Stimulated activated naive B cell treated with anti-CD40 and anti-IgM and Interleukin-4, amounts not matched to agents 10 μg/mL and 1 μg/mL and 100 μg/mL, for 72 hours (primary cell): ENCODE measurements around the gene KEL.

Experiments used
- ATAC-seq, 2 donors: fragments of 150-1000 bp; cut with Tn5 transposase; replicated peaks; 2 replicates each; pipeline ENCODE4 v1.10.0; 2021; ENCODE audit warnings: moderate library complexity in 1 of 2
- DNase-seq: peaks from one replicate; pipeline ENCODE4 v3.0.0; 2021
- H3K27ac Mint-ChIP-seq: one replicate; pipeline ENCODE4 v1.8.0; 2022; ENCODE audit warnings: mild to moderate bottlenecking, mixed read lengths
- H3K27me3 Mint-ChIP-seq, 2 donors: one replicate each; pipeline ENCODE4 v1.8.0; 2022; ENCODE audit warnings: mixed read lengths in 2 of 2
- H3K36me3 Mint-ChIP-seq, 2 donors: one replicate each; pipeline ENCODE4 v1.8.0; 2022; ENCODE audit warnings: mixed read lengths in 2 of 2, mild to moderate bottlenecking in 1 of 2
- H3K4me1 Mint-ChIP-seq, 2 donors: one replicate each; pipeline ENCODE4 v1.8.0; 2022; ENCODE audit warnings: mixed read lengths in 2 of 2, mild to moderate bottlenecking in 1 of 2
- H3K4me3 Mint-ChIP-seq, 2 donors: one replicate each; pipeline ENCODE4 v1.8.0; 2022; ENCODE audit warnings: mild to moderate bottlenecking in 2 of 2, mixed read lengths in 2 of 2, moderate library complexity in 1 of 2
- H3K9me3 Mint-ChIP-seq, 2 donors: one replicate each; pipeline ENCODE4 v1.8.0; 2022; ENCODE audit warnings: mixed read lengths in 2 of 2, mild to moderate bottlenecking in 1 of 2

KEL gene

DNA sequence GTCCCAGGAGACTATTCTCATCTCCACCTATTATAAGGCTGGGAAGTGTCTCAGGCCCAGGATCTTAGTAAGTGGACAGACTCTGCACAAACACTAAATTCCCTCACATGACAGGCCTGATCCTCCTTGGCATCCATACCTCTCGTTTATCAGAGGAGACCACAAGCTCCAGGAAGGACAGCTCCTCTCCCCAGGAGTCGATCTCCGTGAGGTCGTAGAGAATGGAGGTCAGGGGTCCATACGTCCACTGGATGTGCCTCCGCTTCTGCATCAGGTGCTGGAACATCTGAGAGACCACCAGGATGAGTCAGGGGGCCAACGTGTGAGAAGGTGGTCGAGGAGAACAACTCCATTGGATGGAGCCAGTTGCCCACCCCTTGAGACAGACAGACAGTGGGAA lies 34.2 kb downstream of the KEL start:
- Mint-ChIP-seq H3K27ac (no peak overlapping the region), H3K4me1 (peaks cover 17 to 24% of the 10 kb centered on the region in 2 donors), H3K9me3 (peaks cover 4 to 6% of the 10 kb centered on the region in 2 donors), H3K4me3 (no peak overlapping the region), H3K27me3 (no peaks in the 10 kb centered on the region), H3K36me3 (no peaks in the 10 kb centered on the region)
- ATAC-seq: no peak
- no peak for DNase-seq

DNA sequence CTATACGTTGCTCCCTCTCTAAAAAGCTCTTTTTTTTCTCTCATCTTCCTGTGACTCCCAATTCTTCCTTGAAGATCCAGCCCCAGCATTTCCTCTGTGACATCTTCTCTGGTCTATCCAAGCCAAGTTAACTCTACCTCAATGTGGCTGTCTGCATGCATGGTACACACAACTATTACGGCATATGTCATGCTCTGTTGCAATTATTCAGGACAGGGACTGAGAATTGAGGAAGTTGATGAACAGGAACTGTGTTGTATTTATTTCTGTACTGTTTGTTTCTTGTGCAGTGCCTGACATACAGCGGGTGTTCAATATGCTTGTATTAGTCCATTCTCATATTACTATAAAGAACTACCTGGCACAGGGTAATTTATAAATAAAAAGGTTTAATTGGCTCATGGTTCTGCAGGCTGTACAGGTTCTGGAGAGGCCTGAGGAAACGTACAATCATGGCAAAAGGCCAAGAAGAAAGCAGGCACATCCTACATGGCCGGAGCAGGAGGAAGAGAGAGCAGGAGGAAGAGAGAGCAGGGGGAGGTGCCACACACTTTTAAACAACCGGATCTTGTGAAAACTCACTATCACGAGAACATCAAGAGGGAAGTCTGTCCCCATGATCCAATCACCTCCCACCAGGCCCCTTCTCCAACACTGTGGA lies 34.9 kb downstream of the KEL start:
- Mint-ChIP-seq H3K9me3 (peaks cover 4 to 6% of the 10 kb centered on the region in 2 donors), H3K4me3 (peak overlapping the region in 1 of 2 donors; percentile 48), H3K36me3 (no peaks in the 10 kb centered on the region), H3K27me3 (no peaks in the 10 kb centered on the region), H3K4me1 (peaks cover 17 to 24% of the 10 kb centered on the region in 2 donors), H3K27ac (no peak overlapping the region)
- DNase-seq (no peak), ATAC-seq (peak; percentile 84 to 93)

DNA sequence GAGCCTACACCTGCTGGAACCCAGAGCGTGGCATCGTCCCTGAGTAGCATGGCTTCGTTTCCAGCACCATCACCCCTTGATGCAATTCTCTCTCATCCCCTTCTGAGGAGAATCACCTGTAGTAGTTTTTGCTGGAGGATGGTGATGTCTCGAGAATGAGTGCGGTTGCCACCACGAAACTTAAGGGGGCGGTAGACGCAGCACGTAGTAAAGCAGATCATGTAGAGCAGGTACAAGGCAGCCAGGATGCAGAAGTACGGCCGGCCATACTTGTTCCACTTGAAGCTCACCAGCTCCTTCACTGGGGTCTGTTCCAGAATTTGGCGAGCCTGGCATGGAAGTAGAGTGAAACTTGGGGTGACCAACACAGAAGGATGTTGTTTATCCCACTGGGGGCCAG lies 36.8 kb downstream of the KEL start:
- no peak for ATAC-seq
- Mint-ChIP-seq H3K27ac (no peak overlapping the region), H3K4me1 (peaks cover 17 to 24% of the 10 kb centered on the region in 2 donors), H3K36me3 (no peaks in the 10 kb centered on the region), H3K27me3 (no peaks in the 10 kb centered on the region), H3K9me3 (peaks cover 4 to 6% of the 10 kb centered on the region in 2 donors), H3K4me3 (no peak overlapping the region)
- no peak for DNase-seq

DNA sequence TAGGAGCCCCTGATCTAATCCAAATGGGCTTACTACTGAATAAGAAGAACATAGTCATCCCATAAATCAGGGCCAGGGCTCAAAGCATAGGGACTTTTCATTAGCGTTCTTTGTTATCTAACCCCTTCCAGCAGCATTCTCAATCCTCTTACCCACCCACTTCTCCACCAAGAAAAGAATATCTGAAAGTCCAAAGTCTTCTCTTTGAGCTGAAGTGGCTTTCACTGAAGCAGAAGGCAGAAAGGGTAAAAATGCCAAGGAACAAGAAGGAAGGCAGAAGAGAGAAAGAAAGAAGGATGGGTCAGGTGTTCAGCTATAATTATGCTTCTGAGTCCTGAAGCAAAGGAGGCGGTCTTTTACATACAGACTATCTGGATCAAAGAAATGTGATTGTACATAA lies 38.8 kb downstream of the KEL start:
- Mint-ChIP-seq H3K9me3 (peaks cover 4 to 6% of the 10 kb centered on the region in 2 donors), H3K4me3 (no peak overlapping the region), H3K27ac (no peak overlapping the region), H3K27me3 (peaks cover 0 to 1% of the 10 kb centered on the region in 2 donors), H3K4me1 (peaks cover 17 to 22% of the 10 kb centered on the region in 2 donors), H3K36me3 (no peaks in the 10 kb centered on the region)
- no peak for DNase-seq
- ATAC-seq: no peak

DNA sequence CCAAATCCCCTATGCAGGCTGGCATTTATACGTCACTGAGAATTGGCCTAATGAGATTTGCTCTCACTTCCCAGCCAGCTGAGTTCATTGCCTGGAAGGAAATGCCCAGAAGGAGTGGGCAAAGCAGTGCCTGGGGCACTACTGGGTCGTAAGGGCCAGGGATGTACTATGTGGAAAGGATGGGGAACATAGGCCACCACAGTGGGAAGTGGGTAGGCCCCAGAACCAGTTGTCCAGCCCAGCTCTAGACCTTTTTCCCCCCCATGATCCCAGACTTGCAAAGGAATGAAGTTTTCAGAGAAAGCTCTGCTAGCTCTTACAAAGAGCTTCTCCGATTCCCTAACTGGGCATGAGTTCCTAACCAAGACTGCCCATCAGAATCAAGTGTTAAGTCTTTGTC lies 42.5 kb downstream of the KEL start:
- DNase-seq (no peak), ATAC-seq (no peak)
- Mint-ChIP-seq H3K4me3 (no peak overlapping the region), H3K27me3 (peaks cover 8 to 10% of the 10 kb centered on the region in 2 donors), H3K27ac (no peak overlapping the region), H3K4me1 (no peaks in the 10 kb centered on the region), H3K36me3 (no peaks in the 10 kb centered on the region), H3K9me3 (no peaks in the 10 kb centered on the region)

DNA sequence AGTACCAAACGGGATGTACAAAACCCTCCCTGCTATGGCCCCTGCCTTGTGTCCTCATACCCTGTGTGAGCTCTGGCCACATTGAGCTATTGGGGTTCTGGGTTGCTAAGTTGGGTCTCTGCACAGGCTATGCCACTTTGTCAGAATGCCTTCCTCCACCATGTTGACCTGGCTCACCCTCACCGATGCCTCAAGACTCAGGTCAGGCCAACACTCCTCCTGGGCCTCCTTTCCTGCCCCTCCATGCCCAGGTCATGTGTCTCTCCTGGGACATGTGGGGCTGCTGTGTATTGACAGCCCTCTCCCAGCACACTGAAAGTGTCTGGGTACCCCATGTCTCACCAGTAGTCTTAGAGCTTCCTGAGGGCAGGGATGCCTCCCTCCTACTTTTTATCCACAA lies 43.3 kb downstream of the KEL start:
- Mint-ChIP-seq H3K9me3 (no peaks in the 10 kb centered on the region), H3K36me3 (no peaks in the 10 kb centered on the region), H3K4me1 (no peaks in the 10 kb centered on the region), H3K27ac (no peak overlapping the region), H3K4me3 (no peak overlapping the region), H3K27me3 (peaks cover 11 to 18% of the 10 kb centered on the region in 2 donors)
- DNase-seq (no peak), ATAC-seq (no peak)

DNA sequence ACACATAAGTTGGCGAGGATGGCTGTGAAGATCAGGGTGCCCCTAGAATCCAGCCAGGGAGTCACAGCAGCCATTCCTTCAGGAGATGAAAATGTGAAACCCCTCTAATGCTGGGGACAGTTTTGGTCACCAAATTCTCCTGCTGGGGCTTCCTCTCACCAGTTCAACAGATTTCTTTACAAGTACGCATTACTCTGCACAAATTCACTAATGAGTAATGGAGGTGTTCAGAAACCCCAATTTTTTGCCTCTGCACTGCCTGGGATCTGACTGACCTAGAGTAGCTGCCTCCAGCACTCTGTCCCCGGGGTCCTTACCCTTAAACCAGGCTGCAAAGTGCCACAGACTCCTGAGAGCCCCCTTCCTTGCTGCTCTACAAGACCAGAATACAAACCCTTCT lies 44.7 kb downstream of the KEL start:
- H3K27me3 Mint-ChIP-seq: peaks cover 18 to 24% of the 10 kb centered on the region in 2 donors
- ATAC-seq: no peak

DNA sequence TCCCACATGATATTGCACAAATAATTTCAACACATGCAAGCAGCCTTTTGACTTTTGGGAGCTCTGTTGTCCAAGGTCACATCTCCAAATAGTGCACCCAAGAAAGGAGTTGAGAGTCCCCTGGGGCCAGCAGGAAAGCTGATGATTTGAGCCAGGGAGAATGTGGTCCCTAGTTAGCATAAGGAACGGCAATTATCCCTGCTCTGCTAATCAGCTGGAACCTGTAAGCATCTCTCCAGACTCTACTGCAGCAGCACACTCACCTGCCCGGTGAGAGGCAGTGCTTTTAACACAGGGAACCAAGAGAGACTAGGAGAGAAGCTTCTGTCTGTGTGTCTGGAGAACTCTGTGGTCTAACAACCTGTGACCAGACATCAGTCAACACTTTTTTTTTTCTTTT lies 45.7 kb downstream of the KEL start:
- Mint-ChIP-seq H3K4me1 (peaks cover 0 to 1% of the 10 kb centered on the region in 2 donors), H3K4me3 (no peak overlapping the region), H3K36me3 (no peaks in the 10 kb centered on the region), H3K27me3 (peaks cover 23 to 26% of the 10 kb centered on the region in 2 donors), H3K27ac (no peak overlapping the region), H3K9me3 (no peaks in the 10 kb centered on the region)
- no peak for ATAC-seq
- no peak for DNase-seq

More for the DNA sequence above, 44.7 kb downstream of the KEL start:
- Mint-ChIP-seq H3K4me3 (no peak overlapping the region), H3K9me3 (no peaks in the 10 kb centered on the region), H3K4me1 (peaks cover 0 to 1% of the 10 kb centered on the region in 2 donors), H3K27ac (no peak overlapping the region), H3K36me3 (no peaks in the 10 kb centered on the region)
- DNase-seq: no peak

DNA sequence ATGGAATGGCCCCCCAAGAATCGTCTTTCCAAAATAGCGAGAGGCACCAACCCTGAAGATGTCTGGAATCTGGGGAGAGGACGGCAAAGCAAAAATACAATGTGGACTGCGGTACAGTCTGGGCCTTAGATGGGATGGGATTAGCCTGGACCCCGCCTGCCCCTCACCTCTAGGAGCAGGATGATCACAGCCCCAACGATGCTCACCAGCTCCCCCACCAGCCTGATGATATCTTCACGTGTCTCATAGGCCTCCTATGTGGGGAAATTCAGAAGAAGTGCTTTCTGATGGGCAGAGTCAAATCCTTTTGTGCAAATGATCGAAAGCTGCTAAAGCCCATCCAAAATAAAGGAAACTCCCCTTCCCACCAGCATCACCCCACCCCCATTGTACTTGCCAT lies 46.8 kb downstream of the KEL start:
- H3K36me3 Mint-ChIP-seq: no peaks in the 10 kb centered on the region
- ATAC-seq (no peak), DNase-seq (no peak)
- no peak overlapping the region for H3K4me3 Mint-ChIP-seq
- H3K27me3 Mint-ChIP-seq: peaks cover 26 to 31% of the 10 kb centered on the region in 2 donors
- no peak overlapping the region for H3K27ac Mint-ChIP-seq
- H3K9me3 Mint-ChIP-seq: no peaks in the 10 kb centered on the region
- H3K4me1 Mint-ChIP-seq: peaks cover 0 to 1% of the 10 kb centered on the region in 2 donors

DNA sequence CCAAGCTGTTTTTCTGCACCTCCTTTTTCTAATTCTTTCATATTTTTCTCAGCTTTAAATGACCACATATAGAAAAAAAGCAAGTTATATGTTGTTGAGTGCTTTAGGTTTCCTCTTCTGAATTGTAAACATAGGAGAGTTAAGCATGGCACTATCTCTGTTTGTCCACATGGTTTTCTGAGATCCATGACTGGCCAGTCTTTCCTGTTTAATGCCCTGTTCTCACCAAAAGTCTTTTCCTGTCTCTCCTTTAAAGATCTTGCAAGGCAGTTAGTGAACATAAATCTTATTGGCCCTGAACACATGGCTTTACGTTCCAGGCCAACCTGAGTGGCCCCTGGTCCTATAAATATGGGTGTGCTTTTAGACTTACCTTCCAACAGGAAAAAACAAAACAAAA lies 48.0 kb downstream of the KEL start:
- H3K27me3 Mint-ChIP-seq: peaks cover 26 to 31% of the 10 kb centered on the region in 2 donors
- H3K4me1 Mint-ChIP-seq: peaks cover 0 to 1% of the 10 kb centered on the region in 2 donors
- no peak overlapping the region for H3K4me3 Mint-ChIP-seq
- ATAC-seq (no peak), DNase-seq (no peak)
- no peaks in the 10 kb centered on the region for H3K9me3 Mint-ChIP-seq
- no peak overlapping the region for H3K27ac Mint-ChIP-seq
- H3K36me3 Mint-ChIP-seq: no peaks in the 10 kb centered on the region

DNA sequence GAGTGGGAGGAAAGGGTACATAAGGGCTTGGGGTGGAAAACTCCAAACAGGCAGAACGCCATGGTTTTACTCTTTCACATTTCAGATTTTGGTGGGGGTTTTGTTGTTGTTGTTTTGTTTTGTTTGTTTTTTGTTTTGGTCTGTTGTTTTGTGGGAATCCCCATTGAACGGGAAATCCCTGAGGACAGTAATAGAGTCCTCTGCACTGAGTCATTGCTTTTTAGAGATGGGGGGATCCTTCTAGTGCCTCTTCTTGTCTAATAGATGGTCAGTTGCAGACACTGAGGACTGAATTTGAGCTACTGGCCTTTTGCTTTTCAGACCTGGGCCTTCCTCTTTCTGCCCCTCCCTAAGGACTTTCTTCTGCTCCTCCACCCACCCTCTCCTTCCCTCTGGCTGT lies 48.6 kb downstream of the KEL start:
- H3K36me3 Mint-ChIP-seq: no peaks in the 10 kb centered on the region
- H3K4me1 Mint-ChIP-seq: peaks cover 0 to 1% of the 10 kb centered on the region in 2 donors
- peaks cover 26 to 34% of the 10 kb centered on the region in 2 donors for H3K27me3 Mint-ChIP-seq
- no peak for DNase-seq
- H3K9me3 Mint-ChIP-seq: no peaks in the 10 kb centered on the region
- H3K27ac Mint-ChIP-seq: no peak overlapping the region
- ATAC-seq: no peak
- H3K4me3 Mint-ChIP-seq: no peak overlapping the region

DNA sequence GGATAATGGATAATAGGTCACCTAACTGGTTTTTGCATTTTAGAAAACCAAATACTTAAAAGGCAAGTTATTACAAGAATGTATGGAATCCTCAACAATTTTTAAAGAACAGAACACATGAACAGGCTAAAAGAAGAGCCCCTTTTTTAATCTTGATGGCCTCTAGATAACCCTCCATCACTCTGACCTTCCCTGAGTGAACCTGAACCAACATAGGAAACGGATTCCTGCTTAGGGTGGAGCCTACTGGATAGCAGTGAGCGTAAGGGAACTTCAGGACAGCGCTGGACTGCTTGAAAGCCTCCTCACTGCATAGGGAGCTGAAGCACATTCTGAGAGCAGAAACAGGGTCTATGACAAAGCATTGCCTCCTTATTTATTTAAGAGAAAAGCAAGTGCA lies 49.1 kb downstream of the KEL start:
- Mint-ChIP-seq H3K27me3 (peaks cover 22 to 36% of the 10 kb centered on the region in 2 donors), H3K4me1 (peaks cover 0 to 1% of the 10 kb centered on the region in 2 donors), H3K9me3 (no peaks in the 10 kb centered on the region), H3K4me3 (no peak overlapping the region), H3K27ac (no peak overlapping the region), H3K36me3 (no peaks in the 10 kb centered on the region)
- DNase-seq (no peak), ATAC-seq (no peak)

DNA sequence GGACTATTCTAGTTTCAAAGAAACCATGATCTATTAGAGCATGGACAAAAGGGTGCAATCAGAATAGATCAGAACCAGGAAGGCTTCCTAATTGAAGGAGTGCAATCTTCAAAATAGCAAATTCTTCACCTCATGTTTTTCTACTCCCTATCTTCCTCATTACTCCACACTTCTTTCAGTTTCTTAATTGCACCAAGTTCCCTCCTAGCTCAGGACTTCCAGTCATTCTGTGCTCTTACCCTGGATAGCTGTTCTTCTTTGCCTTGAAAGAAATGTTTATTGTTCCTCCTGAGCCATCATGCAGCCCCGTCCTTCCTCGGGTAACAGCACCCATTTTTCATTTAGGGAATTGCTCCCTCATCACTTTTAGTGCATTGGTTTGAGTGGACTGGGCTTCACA lies 51.7 kb downstream of the KEL start:
- H3K36me3 Mint-ChIP-seq: no peaks in the 10 kb centered on the region
- H3K27me3 Mint-ChIP-seq: peaks cover 21 to 30% of the 10 kb centered on the region in 2 donors
- H3K9me3 Mint-ChIP-seq: no peaks in the 10 kb centered on the region
- ATAC-seq (no peak), DNase-seq (no peak)
- H3K4me3 Mint-ChIP-seq: no peak overlapping the region
- no peak overlapping the region for H3K27ac Mint-ChIP-seq
- H3K4me1 Mint-ChIP-seq: peaks cover 0 to 1% of the 10 kb centered on the region in 2 donors

DNA sequence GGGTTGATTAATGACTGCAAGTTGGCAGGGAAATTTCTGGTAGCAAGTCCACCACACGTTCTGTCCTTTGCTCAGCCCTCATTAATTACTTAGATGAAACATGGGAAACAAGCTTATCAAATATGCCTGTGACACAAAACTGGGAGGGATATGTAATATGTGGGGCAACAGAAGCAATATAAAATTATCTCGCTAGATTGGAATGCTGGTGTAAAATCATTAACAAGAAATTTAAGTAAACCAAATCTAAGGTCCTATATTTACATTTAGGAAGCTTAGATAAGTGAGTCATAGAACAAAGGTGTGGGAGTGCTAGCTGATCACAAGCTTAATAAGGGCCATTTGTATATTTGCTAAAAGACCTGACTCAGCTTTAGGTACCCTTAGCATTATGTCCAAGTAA lies 52.1 kb downstream of the KEL start:
- Mint-ChIP-seq H3K4me3 (no peak overlapping the region), H3K27ac (no peak overlapping the region), H3K4me1 (peaks cover 0 to 1% of the 10 kb centered on the region in 2 donors), H3K27me3 (peaks cover 21 to 30% of the 10 kb centered on the region in 2 donors), H3K9me3 (no peaks in the 10 kb centered on the region), H3K36me3 (no peaks in the 10 kb centered on the region)
- DNase-seq (no peak), ATAC-seq (no peak)
